Stimulated activated CD8-positive, alpha-beta memory T cell treated with anti-CD3 and anti-CD28 coated beads, Interleukin-15, amount 100 ng/mL, for 4 hours (primary cell): Measurements from ENCODE around the gene PGA4.
A peak's percentile ranks its signal among the peaks of the same experiment; 100 is the strongest.
"Not testable (repeated sequence)": the region's sequence is repeated elsewhere in the genome, so short reads cannot be mapped to it uniquely, and the experiment has no call there.

Experiments used
- DNase-seq, 2 donors: peaks; one replicate each; pipeline ENCODE4 v3.0.0-alpha.2; 2020; ENCODE audit warnings: low read depth in 2 of 2

Gene PGA4

DNA sequence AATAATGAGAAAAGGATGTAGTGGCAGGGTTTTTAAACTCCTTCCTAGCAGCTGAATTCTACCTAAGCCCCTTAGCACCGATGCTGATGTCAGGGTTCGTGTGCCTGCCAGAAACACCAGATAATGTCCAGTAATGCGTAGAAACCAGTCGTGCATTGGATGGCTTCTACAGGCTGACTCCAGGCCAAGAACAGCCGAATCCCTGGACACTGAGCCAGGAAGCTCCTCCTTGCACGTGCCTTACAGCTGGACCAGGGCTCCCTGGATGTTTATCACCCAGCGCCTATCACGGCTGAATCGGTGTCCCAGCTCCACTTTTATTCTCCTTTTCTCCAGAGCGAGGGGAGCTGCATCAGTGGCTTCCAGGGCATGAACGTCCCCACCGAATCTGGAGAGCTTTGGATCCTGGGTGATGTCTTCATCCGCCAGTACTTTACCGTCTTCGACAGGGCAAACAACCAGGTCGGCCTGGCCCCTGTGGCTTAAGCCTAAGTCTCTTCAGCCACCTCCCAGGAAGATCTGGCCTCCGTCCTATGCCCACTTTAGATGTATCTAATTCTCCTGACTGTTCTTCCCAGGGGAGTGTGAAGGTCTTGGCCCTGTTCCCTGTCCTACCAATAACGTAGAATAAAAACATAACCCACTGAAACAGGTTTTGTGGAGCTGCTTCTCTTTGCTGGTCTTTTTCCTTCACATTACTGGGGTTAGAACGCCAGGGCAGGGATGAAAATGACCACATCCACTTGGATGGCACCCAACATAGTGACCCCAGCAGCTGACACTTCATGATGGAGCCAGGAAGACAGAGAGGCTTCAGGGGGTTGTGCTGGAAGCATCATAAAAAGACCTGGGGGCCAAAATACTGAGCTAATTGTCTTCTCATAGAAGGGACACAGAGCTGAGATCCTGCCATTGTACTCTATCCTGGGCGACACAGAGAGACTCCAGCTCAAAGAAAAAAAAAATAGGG lies 28.9 kb downstream of the PGA4 start:
- not testable (repeated sequence) for DNase-seq

DNA sequence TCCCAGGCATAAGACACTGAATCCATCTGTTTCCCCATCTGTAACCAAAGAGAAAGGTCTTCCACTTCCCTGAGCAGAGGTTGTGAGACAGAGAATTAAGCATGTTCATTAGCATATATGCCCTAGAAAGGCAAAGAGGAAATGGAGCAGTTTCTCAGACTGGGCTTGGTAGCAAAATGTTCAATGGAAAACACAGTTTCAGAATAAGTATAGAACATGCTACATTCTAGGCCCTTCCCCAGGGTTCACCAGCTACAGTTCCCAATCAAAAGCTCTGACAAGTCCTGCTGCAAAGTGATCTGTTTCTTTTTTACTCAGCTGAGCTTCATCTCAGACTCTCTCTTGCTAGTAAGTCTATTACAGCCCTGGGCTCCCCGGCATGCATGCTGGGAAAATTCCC lies 30.2 kb downstream of the PGA4 start:
- DNase-seq = not testable (repeated sequence)

DNA sequence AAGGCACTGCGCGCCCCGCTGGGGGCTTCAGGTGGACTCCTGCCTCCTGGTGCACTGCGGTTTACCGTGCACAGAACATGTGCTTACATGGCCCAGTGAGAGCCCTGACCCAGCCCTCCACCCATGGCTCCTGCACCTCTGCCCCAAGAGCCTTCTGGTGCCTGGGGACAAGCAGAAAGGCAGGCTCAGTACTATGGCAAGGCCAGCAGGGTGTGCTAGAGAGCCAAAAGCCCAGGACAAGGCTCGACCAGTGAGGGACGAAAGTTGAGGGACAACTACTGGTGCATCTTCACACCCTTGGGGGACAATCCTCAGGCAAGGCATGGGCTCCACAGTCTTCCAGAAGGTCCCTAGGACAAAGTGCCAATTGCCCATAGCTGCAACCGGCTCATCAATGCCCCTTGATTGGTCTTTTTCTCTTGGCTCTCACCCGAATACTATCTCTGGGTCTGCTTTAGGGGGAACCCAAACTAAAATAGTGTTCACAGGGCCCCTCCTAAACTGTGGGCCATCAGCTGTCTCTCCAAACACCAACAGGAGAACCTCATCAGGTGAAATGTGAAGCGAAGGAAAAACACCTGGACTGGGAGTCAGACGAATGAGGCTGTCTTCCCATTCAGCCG lies 32.4 kb downstream of the PGA4 start:
- DNase-seq = peak; percentile 13 to 21

DNA sequence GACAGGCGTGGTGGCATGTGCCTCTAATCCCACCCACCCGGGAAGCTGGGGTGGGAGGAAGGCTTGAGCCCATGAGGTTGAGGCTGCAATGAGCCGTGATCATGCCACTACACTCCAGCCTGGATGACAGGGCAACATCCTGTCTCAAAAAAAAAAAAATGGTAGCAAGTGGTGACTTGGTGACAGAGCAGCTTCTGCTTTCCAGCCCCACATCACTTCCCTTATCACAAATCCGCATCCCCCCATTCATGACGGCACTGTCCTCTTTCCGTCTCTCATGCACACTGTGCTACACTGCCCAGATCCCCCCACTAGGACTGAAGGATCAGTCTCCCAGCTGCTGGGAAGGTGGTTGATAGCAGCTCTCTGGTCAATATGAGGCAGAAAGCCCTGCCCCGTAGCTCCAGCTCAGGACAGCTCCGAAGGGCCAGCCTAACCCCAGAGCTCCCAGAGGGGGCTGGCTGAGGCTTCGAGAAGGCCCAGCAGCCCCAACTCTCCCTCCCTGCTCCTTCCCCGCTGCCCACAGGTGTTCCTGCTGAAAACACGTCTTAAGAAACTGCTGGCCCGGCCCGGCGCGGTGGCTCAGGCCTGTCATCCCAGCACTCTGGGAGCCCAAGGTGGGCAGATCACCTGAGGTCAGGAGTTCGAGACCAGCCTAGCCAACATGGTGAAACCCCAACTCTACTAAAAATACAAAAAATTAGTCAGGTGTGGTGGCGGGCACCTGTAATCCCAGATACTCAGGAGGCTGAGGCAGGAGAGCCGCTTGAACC lies 34.7 kb downstream of the PGA4 start:
- DNase-seq = no peak

DNA sequence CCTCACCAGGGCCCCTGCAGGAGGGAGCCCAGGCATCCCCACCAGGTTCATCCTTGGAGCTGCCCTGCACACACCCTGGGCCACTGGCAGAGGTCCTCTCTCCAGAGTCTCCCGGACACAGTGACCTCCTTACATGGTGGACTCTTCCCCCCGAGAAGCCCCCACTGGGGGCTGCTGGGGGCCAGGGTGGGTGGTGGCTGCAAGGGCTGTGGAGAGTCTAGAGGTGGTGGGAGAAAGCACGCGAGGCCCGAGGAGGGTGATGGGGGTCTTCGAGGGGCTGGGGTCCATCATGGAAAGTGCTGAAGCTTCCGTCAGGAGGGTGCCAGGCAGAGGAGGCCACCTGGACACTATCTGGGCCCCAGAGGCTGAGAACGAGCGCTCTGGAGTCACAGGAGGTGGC lies 36.4 kb downstream of the PGA4 start:
- no peak for DNase-seq

DNA sequence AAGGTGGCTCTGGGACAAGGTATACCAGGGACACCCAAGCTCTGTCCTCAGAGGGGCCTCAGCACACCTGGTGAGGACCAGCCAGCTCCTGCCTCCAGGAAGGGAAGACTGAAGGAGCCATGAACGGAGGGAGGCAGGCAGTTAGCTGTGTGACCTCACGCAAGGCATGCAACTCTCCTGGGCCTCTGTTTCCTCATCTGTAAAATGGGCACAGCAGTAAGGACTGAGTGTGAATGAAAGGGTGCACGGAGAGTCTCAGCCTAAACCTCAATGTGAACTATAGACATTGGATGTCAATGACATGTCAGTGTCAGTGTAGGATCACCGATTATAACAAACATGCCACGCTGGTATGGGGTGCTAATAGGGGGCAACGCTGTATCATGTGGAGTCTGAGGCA lies 37.2 kb downstream of the PGA4 start:
- DNase-seq = no peak

DNA sequence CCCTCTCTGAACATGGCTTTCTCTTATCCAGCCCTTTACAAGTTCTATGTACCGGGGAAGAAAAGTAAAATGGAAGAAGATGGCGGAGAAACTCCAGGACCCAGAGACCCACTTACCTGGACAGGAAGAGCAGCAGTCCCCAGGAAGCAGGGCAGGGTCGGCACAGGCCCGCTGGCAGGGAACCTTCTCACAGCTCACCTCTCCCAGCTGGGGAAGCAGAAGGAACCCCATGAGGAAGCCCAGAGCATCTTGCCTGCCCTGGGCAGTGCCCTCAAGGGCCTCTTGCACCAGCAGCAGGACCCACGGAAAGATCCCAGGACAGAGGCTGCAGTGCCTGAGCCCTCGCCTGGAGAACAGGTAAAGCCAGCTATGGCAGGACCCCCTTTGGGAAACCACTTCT lies 42.2 kb downstream of the PGA4 start:
- DNase-seq = no peak

DNA sequence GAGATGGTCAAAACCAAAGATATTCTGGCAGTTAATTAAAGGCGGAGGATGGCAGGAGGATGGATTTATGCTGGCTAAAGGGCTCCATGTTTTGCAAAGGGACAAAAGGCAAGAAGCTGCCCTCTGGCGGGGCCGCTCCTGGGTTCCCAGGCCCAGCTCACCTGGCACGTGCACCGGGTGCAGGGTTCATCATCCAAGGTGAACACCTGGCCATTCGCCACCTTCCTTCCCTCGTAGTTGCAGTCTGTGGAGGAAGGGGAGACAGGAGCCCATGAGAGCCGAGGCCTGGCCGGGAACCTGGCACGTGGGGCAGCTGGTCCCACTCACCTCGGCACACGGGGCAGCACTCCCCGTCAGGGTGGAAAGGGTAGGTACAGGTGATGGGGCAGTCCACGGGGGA lies 42.6 kb downstream of the PGA4 start:
- DNase-seq = no peak

DNA sequence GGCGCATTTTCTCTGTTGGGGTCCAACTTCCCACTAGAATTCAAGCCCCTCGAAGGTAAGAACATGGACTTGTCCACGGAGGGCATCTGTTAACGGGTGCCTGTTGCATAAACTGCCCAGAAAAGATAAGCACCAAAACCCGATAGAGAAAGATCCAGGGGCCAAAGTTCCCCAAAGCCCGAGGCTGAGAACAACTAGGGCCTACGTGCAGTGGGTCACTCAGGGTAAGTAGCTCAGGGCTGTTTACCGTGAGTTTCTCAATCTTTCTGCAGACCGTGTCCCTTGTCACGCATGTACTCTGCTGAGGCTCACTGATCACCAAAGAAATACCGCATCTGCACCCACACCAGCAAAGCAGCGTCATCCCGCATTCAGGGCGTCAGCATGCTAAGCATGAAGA lies 43.2 kb downstream of the PGA4 start:
- no peak for DNase-seq

DNA sequence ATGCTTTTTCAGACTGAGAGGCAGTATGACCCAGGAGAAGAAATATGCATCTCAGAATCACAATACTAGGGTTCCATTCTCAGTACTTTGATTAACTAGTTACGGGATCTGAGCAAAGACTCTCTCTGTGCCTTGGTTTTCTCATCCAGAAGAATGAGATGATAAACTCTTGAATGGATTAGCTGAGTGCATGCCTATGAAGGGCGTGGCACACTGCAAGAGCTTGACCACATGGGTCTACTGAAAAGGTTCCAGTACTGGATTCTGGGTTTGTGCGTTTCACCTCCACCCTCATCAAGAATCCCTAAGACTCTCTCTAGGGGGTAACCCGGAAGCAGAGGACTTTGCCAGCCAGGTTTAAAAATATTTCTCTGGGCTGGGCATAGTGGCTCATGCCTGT lies 44.5 kb downstream of the PGA4 start:
- DNase-seq = no peak

DNA sequence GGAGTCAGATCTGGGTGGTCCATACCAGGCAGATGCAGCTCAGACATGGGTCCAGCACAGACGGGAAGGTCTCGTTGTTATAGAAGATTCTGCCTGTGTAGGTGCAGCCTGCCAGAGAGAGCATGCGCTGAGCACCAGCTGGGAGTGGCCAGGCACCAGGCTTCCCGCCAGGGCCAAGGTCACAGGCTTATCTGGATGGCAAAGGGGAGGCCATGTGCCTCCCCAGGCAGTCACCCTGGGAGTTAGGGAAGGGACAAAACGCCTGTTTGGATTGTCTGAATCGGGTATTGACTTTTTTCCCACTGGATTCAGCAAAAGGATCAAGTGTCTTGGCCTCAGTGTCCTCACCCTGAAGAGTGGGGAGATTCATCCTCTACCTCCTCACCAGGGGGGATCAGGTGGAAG lies 45.3 kb downstream of the PGA4 start:
- no peak for DNase-seq

DNA sequence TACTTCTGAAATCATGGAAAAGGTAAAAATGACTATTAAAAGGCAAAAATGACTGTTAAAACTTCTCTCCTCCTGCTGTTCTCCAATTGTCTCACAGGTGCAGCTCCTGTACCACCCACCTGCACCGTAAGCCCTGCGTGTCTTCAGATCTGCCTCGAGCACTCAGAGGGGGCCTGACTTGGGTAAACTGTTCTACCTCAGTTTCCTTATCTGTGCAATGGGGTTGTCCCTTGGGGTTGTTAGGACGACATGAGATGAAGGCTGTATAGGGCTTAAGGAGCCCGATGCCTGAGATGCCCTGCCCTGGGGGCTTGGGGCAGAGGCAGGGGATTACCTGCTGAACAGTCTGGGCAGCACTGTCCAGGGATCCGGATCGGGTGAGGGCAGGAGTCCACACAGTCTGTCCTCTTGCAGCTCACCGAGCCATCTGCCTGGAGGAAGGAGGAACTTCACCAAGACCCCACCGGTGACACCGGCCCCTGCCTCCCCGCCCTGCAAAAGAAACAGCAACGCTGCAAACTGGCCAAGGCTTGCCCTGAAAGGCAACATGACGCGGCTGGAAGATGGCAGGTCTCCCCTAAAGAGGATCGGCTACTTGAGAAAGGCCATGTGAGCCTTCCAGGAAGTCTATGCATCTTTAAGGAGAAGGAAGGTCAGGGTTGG lies 46.6 kb downstream of the PGA4 start:
- DNase-seq = no peak

DNA sequence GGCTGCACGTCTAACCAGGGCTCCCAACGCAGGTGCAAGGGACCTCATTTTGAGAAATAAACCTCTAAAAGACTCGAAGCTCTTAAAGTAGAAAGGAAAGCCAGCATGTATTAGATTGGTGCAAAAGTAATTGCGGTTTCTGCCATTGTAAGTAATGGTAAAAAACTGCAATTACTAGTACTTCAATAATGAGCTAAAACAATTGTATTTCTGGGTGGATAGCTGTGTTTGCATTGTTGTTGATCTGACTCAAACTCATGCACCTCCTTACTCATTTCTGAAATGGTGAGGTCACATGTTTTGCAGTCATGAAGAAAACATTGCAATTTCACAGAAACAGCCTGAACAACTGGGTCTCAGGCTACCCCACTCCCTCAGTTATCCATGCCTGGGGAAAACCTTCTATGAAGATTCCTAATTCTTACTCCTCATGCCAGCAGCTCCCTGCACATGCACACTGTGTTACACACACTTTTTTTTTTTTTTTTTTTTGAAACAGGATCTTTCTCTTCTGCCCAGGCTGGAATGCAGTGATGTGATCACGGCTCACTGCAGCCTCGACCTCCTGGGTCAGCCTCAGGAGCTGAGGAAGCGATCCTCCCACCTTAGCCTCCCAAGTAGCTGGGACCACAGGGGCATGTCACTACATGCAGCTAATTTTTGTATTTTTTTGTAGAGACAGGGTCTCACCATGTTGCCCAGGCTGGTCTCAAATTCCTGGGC lies 48.4 kb downstream of the PGA4 start:
- DNase-seq = no peak

DNA sequence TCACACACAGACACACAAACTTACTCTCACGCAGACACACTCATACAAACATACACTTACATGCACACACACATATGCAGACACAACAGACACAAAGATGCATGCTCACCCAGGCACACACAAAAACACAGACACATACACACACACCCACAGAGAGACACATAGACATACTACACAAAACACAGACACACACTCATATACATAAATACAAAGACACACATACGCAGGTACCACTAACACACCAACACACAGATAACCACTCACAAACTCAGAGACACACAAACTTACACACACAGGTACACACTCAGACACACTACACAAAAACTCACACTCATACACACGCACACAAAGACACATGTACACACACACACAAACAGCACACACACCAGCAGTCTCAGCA lies 50.6 kb downstream of the PGA4 start:
- DNase-seq = no peak

DNA sequence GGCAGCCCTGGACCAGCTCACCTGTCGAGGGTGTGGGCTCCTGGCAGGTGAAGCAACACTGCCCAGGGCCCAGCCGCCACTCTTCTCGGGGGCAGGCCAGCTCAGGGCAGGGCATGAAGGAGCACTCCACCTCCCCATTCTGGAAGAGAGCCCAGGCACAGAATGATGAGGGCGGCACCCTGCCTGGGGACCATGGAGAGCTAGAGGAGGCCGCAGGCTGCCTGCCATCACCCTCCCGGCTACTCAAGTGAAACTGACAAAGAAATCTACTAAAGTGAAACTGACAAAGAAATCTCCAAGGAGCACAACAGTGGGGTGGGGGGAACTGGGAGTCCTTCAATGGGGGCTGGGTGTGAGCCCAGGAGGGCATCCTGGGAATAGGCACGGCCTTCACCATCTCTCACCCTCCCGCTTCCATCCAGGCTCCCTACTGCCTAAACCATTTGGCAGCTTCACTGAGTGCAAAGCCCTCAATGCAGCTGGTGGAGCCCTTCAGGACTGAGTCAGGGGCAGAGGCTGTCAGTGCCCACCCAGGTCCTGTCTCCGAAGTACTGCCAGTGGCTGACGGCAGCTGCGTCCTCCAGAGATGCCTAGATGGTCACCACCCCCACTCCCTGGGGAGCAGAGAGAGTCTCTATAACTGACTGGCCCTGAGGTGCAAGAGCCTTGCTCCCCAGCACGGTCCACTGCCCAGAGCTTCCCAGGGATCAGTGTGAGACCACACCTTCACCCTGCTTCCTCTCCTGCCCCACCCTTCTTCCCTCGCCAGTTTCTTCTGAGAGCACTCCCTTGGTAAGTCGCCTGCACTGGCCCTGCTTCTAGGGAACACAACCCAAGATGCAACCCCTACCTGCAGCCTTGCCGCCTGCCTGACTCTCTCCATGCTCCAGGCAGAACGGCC lies 51.3 kb downstream of the PGA4 start:
- DNase-seq = no peak

DNA sequence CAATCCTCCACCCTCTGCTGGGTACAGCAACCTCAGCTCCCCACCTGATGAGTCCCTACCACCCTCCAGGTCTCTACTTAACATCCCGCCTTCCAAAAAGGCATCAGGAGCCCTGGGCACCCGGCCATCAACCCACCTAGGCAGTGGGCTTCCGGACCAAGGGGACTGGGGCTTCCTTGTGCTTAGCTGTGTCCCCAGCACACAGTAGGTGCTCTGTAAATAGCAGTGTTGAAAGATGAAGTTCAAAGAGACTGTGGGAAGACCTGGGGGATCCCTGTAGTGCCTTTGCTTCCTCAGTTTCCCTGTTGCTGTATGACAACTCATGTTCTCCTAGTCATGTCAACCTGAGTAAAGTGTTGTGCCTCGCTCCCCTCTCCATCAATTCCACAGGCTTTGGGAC lies 51.9 kb downstream of the PGA4 start:
- DNase-seq = no peak

DNA sequence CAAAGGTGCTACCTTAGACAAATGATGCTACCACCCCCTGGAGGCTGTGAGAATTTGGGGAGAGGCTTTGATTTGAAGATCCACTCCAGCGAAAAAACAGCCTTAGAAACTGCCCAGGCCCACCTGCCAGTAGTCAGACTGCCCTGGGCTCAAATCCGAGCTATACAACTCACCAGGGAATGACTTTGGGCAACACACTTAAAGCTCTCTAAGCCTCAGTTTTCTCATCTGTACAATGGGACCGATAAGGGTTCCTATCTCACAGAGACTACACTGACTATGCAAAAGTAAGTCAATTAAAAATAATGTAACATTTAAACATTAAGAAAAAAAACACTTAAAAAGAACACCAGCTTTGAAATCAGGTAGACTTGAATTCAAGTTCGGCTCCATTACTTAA lies 53.0 kb downstream of the PGA4 start:
- no peak for DNase-seq

DNA sequence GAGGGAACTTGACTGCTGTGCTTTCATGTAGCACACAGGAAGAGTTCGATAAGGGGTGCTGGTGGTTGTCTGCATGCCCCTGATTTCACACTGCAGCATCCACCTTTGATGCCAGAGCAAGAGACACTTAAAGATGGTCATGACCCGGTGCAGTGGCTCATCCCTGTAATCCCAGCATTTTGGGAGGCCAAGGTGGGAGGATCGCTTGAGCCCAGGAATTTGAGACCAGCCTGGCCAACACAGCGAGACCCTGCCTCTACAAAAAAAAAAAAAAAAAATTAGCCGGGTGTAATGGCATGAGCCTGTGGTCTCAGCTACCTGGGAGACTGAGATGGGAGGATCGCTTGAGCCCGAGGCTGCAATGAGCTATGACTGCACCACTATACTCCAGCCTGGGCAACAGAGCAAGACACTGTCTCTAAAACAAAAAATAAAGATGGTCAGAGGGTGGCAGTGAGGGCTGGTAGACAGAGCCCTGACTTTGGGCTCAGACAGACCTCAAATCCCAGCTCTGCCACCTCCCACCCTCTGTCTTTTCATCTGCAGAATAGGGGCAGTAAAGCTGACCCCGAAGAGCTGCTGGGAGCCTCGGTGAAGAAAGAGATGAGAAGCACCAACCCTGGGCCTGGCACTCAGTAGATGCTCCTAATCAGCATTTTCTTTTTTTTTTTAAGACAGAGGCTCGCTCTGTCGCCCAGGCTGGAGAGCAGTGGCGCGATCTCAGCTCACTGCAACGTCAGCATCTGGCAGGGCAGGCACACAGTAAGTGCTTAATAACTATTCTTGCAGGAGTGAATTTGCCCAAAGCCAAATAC lies 55.2 kb downstream of the PGA4 start:
- no peak for DNase-seq

DNA sequence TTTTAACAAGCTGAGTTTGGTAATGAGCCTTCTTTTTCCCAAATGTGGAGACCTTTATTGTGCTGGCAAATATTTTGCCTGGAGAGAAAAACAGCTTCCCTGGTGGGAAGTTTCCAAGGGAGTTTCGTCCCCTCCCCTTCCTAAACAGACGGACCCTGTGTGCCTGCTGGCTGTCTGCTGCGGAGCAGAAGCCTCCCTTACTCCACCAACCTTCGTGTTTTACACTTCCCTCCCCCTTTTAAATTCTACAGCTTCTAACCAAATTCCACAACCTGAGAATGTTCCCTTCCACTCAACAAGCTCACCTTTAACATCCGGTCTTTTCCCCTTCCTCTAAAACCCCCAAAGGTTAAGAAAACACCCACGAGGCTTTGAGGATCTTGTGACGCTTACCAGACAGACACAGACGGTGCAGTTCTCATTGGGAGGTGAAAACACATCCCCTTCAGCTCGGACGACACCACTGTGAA lies 55.9 kb downstream of the PGA4 start:
- DNase-seq = no peak
